GM19238 (cell line): ENCODE data around the gene CBR1.

Source experiments
- DNase-seq: peaks from one replicate; pipeline ENCODE4 v3.0.0; 2011; ENCODE audit warnings: low spot score; ENCODE audit not compliant: insufficient read length

Gene CBR1

DNA sequence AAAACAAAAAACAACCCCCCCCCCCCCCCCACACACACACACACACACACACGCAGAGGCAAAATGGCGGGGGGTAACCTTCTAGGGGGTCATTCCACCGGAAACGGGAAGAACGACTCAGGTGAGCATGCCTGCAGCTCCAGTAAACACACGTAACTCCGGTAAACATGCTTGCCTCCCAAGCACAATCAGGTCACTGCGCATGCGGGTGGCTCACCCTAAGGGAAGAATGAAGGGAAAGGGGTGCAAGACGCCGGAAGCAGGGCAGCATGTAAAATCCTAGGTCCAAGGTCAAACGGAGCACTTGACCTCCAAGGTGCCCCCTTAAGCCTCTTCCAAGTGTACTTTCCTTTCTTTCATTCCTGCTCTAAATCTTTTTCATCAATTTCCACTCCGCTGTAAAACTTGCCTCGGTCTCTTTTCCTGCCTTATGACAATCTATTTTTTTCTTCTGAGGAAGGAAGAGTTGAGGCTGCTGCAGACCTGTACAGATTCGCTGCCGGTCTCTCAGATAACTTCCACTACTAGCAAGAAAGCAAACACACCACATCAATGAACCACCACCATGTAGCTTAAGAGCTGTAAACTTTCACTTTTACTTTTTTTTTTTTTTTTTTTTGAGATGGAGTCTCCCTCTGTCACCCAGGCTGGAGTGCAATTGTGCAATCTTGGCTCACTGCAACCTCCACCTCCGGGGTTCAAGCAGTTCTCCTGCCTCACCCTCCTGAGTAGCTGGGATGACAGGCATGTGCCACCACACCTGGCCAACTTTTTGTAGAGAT is 44.0 kb downstream of the CBR1 start:
- no peak for DNase-seq

DNA sequence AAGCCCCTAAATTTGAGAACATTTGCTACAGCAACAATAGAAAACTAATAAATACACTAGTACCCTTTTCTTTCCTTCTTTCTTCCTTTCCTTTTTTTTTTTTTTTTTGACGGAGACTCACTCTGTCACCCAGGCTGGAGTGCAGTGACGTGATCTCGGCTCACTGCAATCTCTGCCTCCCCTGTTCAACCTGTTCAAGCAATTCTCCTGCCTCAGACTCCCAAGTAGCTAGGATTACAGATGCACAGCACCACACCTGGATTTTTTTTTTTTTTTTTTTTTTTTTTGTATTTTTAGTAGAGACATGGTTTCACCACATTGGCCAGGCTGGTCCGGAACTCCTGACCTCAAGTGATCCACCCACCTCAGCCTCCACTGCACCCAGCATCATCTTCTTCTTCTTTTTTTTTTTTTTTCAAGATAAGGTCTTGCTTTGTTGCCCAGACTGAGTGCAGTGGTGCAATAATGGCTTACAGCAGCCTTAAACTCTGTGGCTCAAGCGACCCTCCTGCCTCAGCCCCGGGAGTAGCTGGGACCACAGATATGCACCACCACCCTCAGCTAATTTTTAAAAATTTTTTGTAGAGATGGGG is 45.4 kb downstream of the CBR1 start:
- no peak for DNase-seq

DNA sequence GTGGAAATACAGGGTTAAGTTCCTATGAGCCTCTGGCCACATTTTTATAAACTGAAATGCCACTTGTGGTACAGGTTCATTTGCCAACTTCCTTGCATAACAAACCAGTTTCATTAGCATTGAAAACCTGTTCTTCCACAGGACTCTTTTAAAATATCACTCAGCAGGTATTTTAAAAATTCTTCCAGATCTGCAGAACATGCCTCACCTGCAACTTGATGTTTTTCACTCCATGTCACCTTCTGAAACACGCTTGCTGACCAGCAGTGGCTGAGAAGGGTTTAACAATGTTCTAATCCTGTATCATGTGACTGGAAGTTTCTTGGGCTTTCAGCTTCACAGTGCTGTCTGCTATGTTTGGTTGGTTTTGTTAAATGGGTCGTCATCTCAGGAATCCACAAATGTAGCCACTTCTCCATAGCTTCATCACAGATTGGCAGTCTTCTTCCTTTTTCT is 47.5 kb downstream of the CBR1 start:
- no peak for DNase-seq

DNA sequence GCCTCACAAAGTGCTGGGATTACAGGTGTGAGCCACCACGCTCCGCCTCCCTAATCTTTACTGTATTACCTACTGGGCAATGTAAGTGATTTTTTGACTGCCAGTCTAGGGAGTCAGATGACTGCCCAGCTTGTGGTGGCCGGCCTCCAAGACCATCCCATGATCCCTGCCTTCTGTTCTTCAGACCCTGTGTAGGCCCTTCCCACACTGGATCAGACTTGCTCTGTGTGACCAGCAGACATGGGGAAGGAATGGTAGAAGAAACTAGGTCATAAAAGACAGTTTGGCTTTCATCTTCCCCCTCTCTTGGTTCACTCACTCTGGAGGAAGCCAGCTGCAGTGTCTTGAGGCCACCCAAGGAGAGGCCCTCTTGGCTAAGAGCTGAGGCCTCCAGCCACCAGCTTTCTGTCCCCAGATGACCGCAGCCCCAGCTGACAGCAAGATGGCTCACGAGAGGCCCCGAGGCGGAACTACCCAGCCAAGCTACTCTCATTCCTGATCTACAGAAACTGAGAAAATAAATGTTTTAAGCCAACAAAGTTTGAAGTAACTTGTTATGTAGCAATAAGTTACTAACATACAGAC is 50.6 kb downstream of the CBR1 start:
- DNase-seq, result no peak
